Heart right ventricle (tissue), 16 donors: ENCODE measurements around the gene ROBO1. TPM values are rescaled to one million over a fixed set of nuclear protein-coding genes. Genes with fewer than 3 reads are reported as not detected.

ENCODE experiments used
- ATAC-seq, 8 donors: fragments of 200-7000 bp; cut with Tn5 transposase; one replicate each; pipeline ENCODE4 v1.9.1; 2020; ENCODE audit warnings: mild to moderate bottlenecking in 8 of 8, moderate library complexity in 8 of 8, moderate number of reproducible peaks in 1 of 8
- DNase-seq, 2 donors: peaks; one replicate each; pipeline ENCODE4 v3.0.0-alpha.2; 2020
- H3K27ac ChIP-seq, 10 donors: fragments of 200-600 bp; sonication (generic) in 2 of 10; one replicate each; pipeline versions ENCODE4 v1.5.0 to v1.8.0; 2020 to 2022; ENCODE audit warnings: mild to moderate bottlenecking in 3 of 10
- H3K27me3 ChIP-seq, 7 donors: fragments of 200-600 bp; one replicate each; pipeline ENCODE4 v1.8.0; 2021 to 2022; ENCODE audit warnings: mild to moderate bottlenecking in 2 of 7
- H3K36me3 ChIP-seq, 9 donors: fragments of 200-600 bp; sonication (generic) in 1 of 9; one replicate each; pipeline versions ENCODE4 v1.5.0 to v1.8.0; 2020 to 2022; ENCODE audit warnings: mild to moderate bottlenecking in 2 of 9
- H3K4me1 ChIP-seq, 9 donors: fragments of 200-600 bp; sonication (generic) in 1 of 9; one replicate each; pipeline versions ENCODE4 v1.5.0 to v1.8.0; 2020 to 2022; ENCODE audit warnings: mild to moderate bottlenecking in 4 of 9
- H3K4me3 ChIP-seq, 10 donors: fragments of 200-600 bp; sonication (generic) in 2 of 10; one replicate each; pipeline versions ENCODE4 v1.5.0 to v1.8.0; 2020 to 2022; ENCODE audit warnings: mild to moderate bottlenecking in 7 of 10, moderate library complexity in 2 of 10
- H3K9me3 ChIP-seq, 11 donors: fragments of 200-600 bp in 10 of 11; sonication (generic) in 2 of 11; one replicate each; pipeline versions ENCODE4 v1.5.0 to v1.8.0; 2013 to 2022; ENCODE audit warnings: mild to moderate bottlenecking in 2 of 11, control low read depth in 1 of 11, moderate library complexity in 1 of 11
- CTCF ChIP-seq, 9 donors: fragments of 200-600 bp; sonication (generic) in 2 of 9; IDR thresholded peaks; one replicate each; pipeline versions ENCODE4 v1.5.0 to v1.8.0; 2021 to 2022; ENCODE audit warnings: antibody characterized with exemption in 9 of 9, mild to moderate bottlenecking in 5 of 9, moderate library complexity in 1 of 9
- WGBS, 2 donors: extraction: QIAGEN DNeasy Blood & Tissue Kit; methylation state at CpG; one replicate each; pipeline ENCODE4 v1.1.7; 2013; ENCODE audit warnings: inconsistent platforms in 1 of 2; 5-methylcytosine and 5-hydroxymethylcytosine counted together
- intact Hi-C, 10 donors: fragments of 100-400 bp; cut with DNase I; formaldehyde crosslinking; loops; one replicate each; pipeline versions ENCODE4 v1.11.1 to v1.14.2; 2022
- polyA plus RNA-seq, 2 donors: library from polyadenylated mRNA; stranded (reverse); fragments of 200-250 nt; gene quantifications; one replicate each; pipeline ENCODE4 v1.2.3, GENCODE V29; 2013
- total RNA-seq, 10 donors: library from RNA; stranded (reverse); fragmentation: NEBNext Ultra II Directional in 3 of 10; extraction: Animal tissue kit (Norgen Biotek cat#: 25700) in 3 of 10; gene quantifications; one replicate each; pipeline versions ENCODE4 v1.2.1 to v1.2.4, GENCODE V29; 2021 to 2023
- donor health status: Arrhythmogenic right ventricular cardiomyopathy.
- donor health status: ischemic (EF 13 %, LVEDD 7.1; RV severe dilation, severe dysfunction).
- donor health status: healthy with polysubstance abuse.
- donor health status: DM: no; HTN: yes; CAD: no.
- donor health status: DM: no; HTN: no; CAD: no.
- donor health status: ischemic (EF 25% LVEDD 6.9; RV normal size, moderate dysfunction).
- donor health status: ischemic (EF 25% LVEDD 5.7; RV mildly dilated, moderate dysfunction).
- donor health status: healthy.
- donor health status: DM: yes; HTN: yes; CAD: no.
- donor health status: Ischemic cardiomyopathy.
- donor health status: ischemic (EF 35%, LVEDD 5.7; RV mildly dilated, moderate dysfunction).
- donor health status: nonischemic (EF 11% LVEDD 7.7; RV severe dilation, severe dysfunction).
- donor health status: DM: yes; HTN: yes; CAD: no.
- donor health status: PGD.
- donor health status: ischemic (EF 29% LVEDD 5.4; RV normal size, mild dysfunction).
- donor health status: nonischemic (EF 23%, LVEDD 6.1; RV moderate dilation, normal function).

ROBO1 gene
- total and polyA plus RNA-seq, 12 donors: 2.8 to 13.9 (median 5.6) TPM

- intact Hi-C loops: no loop called here
- 91 to 93% methylated on average over 2 of the region's 2 CpGs for WGBS, 2 donors
- no peak overlapping the region for H3K27ac ChIP-seq
- H3K36me3 ChIP-seq: no peaks in the 10 kb centered on the region
- no peak for ATAC-seq
- no peak for TF ChIP-seq CTCF (IDR thresholded peaks at IDR 0.05)
- DNase-seq: no peak
- H3K27me3 ChIP-seq: no peaks in the 10 kb centered on the region
- no peaks in the 10 kb centered on the region for H3K4me1 ChIP-seq
- no peak overlapping the region for H3K4me3 ChIP-seq
- H3K9me3 ChIP-seq: peaks cover 0 to 25% (median 0%) of the 10 kb centered on the region in 11 donors
Measured at GRCh38 chr3:79639855-79640254, 127.9 kb downstream of the ROBO1 start.

GRCh38 chr3:79636372-79636771, 131.4 kb downstream of the ROBO1 start:
- Histone ChIP-seq H3K27me3 (no peaks in the 10 kb centered on the region), H3K4me1 (no peaks in the 10 kb centered on the region), H3K27ac (no peak overlapping the region), H3K9me3 (peaks cover 0 to 21% (median 0%) of the 10 kb centered on the region in 11 donors), H3K4me3 (no peak overlapping the region), H3K36me3 (no peaks in the 10 kb centered on the region)
- intact Hi-C loops: no loop called here
- ATAC-seq (no peak), DNase-seq (no peak)
- TF ChIP-seq CTCF (IDR thresholded peaks at IDR 0.05): no peak
- 62 to 68% methylated on average over 4 of the region's 4 CpGs for WGBS, 2 donors

- ATAC-seq (no peak), DNase-seq (no peak)
- intact Hi-C loops: no loop called here
- no peak for TF ChIP-seq CTCF (IDR thresholded peaks at IDR 0.05)
- WGBS, 2 donors: 65 to 76% methylated on average over 1 of the region's 1 CpG
- Histone ChIP-seq H3K27ac (no peak overlapping the region), H3K4me1 (no peaks in the 10 kb centered on the region), H3K9me3 (peaks cover 0 to 21% (median 0%) of the 10 kb centered on the region in 11 donors), H3K36me3 (no peaks in the 10 kb centered on the region), H3K27me3 (no peaks in the 10 kb centered on the region), H3K4me3 (no peak overlapping the region)
Measured at GRCh38 chr3:79632842-79633241, 135.0 kb downstream of the ROBO1 start.

- peaks cover 0 to 86% (median 9%) of the 10 kb centered on the region in 11 donors for H3K9me3 ChIP-seq
- no peak for TF ChIP-seq CTCF (IDR thresholded peaks at IDR 0.05)
Measured at GRCh38 chr3:79618883-79619282, 148.9 kb downstream of the ROBO1 start.

More at GRCh38 chr3:79618883-79619282, 148.9 kb downstream of the ROBO1 start:
- no peaks in the 10 kb centered on the region for H3K4me1 ChIP-seq
- no peaks in the 10 kb centered on the region for H3K36me3 ChIP-seq
- H3K27ac ChIP-seq: no peak overlapping the region
- DNase-seq: no peak
- no peaks in the 10 kb centered on the region for H3K27me3 ChIP-seq
- 77 to 90% methylated on average over 6 of the region's 6 CpGs for WGBS, 2 donors
- intact Hi-C loops: no loop called here
- no peak overlapping the region for H3K4me3 ChIP-seq
- ATAC-seq: no peak
